Keratinocyte (primary cell): ENCODE measurements around the gene ANKRD16.

Source experiments
- CTCF ChIP-seq, 3 experiments: IDR thresholded peaks in 1 of 3; conservative IDR thresholded peaks in 1 of 3; optimal IDR thresholded peaks in 1 of 3; 2 replicates in 2 of 3; 3 replicates in 1 of 3; pipeline versions ENCODE3 to v1.5.1; 2011; ENCODE audit warnings: low read length in 3 of 3, mild to moderate bottlenecking in 3 of 3, moderate library complexity in 2 of 3, control low read depth in 1 of 3, inconsistent platforms in 1 of 3; ENCODE audit not compliant: insufficient read depth in 2 of 3; ENCODE audit errors: extremely low read depth in 1 of 3
- EZH2 ChIP-seq: IDR thresholded peaks from one replicate; pipeline ENCODE4 v1.6.1; 2012; ENCODE audit warnings: inconsistent platforms, mild to moderate bottlenecking, low read length, moderate library complexity

GRCh38 chr10:5889624-5890451 is at the start of gene ANKRD16, which contains the start of gene FBH1:
- TF ChIP-seq CTCF (optimal IDR thresholded peaks at IDR 0.05 in 1 of 3, IDR thresholded peaks at IDR 0.05 in 1 of 3, conservative IDR thresholded peaks at IDR 0.05 in 1 of 3; ENCODE audit: extremely low read depth in 1 of 3, insufficient read depth in 2 of 3, low read length in 3 of 3) (no peak), EZH2 (no peak)
